Bone marrow (tissue), 2 donors: ENCODE results near the gene DNAH14.
"Not testable (repeated sequence)": the region's sequence is repeated elsewhere in the genome, so short reads cannot be mapped to it uniquely, and the experiment has no call there.

Experiments
- DNase-seq, 2 donors: peaks; one replicate each; lab custom pipeline; 2025; lab: John Stamatoyannopoulos, UW

The DNAH14 gene

GRCh38 chr1:225348400-225348799 is 418.9 kb downstream of the DNAH14 start:
- DNase-seq: no peak

- DNase-seq: no peak
Observed at GRCh38 chr1:225349826-225350225, 420.4 kb downstream of the DNAH14 start.

GRCh38 chr1:225350872-225351271 is 421.4 kb downstream of the DNAH14 start:
- no peak for DNase-seq

GRCh38 chr1:225354906-225355305 is 425.4 kb downstream of the DNAH14 start:
- no peak for DNase-seq

GRCh38 chr1:225355863-225356262 is 426.4 kb downstream of the DNAH14 start:
- DNase-seq: no peak

- no peak for DNase-seq
Observed at GRCh38 chr1:225360119-225360518, 430.6 kb downstream of the DNAH14 start.

GRCh38 chr1:225361176-225361575 is 431.7 kb downstream of the DNAH14 start:
- no peak for DNase-seq

GRCh38 chr1:225362805-225363204 is 433.3 kb downstream of the DNAH14 start:
- no peak for DNase-seq

GRCh38 chr1:225364439-225364838 is 435.0 kb downstream of the DNAH14 start:
- no peak for DNase-seq

GRCh38 chr1:225366018-225366417 is 436.5 kb downstream of the DNAH14 start:
- DNase-seq: no peak

- DNase-seq: no peak
Observed at GRCh38 chr1:225366552-225366951, 437.1 kb downstream of the DNAH14 start.

- no peak for DNase-seq
Observed at GRCh38 chr1:225368036-225368552, 438.6 kb downstream of the DNAH14 start.

GRCh38 chr1:225371366-225372010 is 442.0 kb downstream of the DNAH14 start:
- no peak for DNase-seq

GRCh38 chr1:225373155-225373554 is 443.7 kb downstream of the DNAH14 start:
- DNase-seq: no peak

- no peak for DNase-seq
Observed at GRCh38 chr1:225374996-225375395, 445.5 kb downstream of the DNAH14 start.

- DNase-seq: no peak
Observed at GRCh38 chr1:225378880-225379279, 449.4 kb downstream of the DNAH14 start.

GRCh38 chr1:225380691-225381090 is 451.2 kb downstream of the DNAH14 start:
- DNase-seq: no peak

GRCh38 chr1:225386860-225387259 is 457.4 kb downstream of the DNAH14 start:
- not testable (repeated sequence) for DNase-seq

GRCh38 chr1:225388372-225388771 is 458.9 kb downstream of the DNAH14 start:
- no peak for DNase-seq

GRCh38 chr1:225389843-225390242 is 460.4 kb downstream of the DNAH14 start:
- no peak for DNase-seq

GRCh38 chr1:225396357-225396756 is 466.9 kb downstream of the DNAH14 start:
- no peak for DNase-seq

- DNase-seq: no peak
Observed at GRCh38 chr1:225400968-225401367, 471.5 kb downstream of the DNAH14 start.

- DNase-seq: no peak
Observed at GRCh38 chr1:225406976-225407725, 477.7 kb downstream of the DNAH14 start.
